Colonic mucosa (tissue), 4 donors: Measurements from ENCODE around the gene CYP11A1. TPM values are rescaled to one million over a fixed set of nuclear protein-coding genes. Genes with fewer than 3 reads are reported as not detected.

Experiments
- DNase-seq: peaks from one replicate; pipeline ENCODE4 v3.0.0-alpha.2; 2020
- H3K27ac ChIP-seq: fragments of 200-600 bp; one replicate; pipeline ENCODE4 v1.8.0; 2021
- H3K27me3 ChIP-seq: fragments of 200-600 bp; one replicate; pipeline ENCODE4 v1.8.0; 2021
- H3K36me3 ChIP-seq: fragments of 200-600 bp; one replicate; pipeline ENCODE4 v1.8.0; 2021
- H3K4me1 ChIP-seq: fragments of 200-600 bp; one replicate; pipeline ENCODE4 v1.8.0; 2021; ENCODE audit warnings: mild to moderate bottlenecking
- H3K4me3 ChIP-seq: fragments of 200-600 bp; one replicate; pipeline ENCODE4 v1.8.0; 2021
- H3K9ac ChIP-seq, 2 donors: one replicate each; pipeline ENCODE4 v1.7.0; 2013; ENCODE audit warnings: control low read depth in 2 of 2, low read depth in 2 of 2, low read length in 2 of 2
- H3K9me3 ChIP-seq: fragments of 200-600 bp; one replicate; pipeline ENCODE4 v1.8.0; 2021
- intact Hi-C: fragments of 100-400 bp; cut with DNase I; formaldehyde crosslinking; loops from one replicate; pipeline ENCODE4 v1.14.1; 2022
- microRNA-seq: library from miRNA; unstranded; fragments of <30 nt; microRNA quantifications from one replicate; pipeline ENCODE4, GENCODE V29; 2019
- total RNA-seq, 2 donors: library from RNA; stranded (reverse); fragmentation: NEBNext Ultra II Directional in 1 of 2; extraction: Animal tissue kit (Norgen Biotek cat#: 25700) in 1 of 2; gene quantifications; one replicate each; pipeline ENCODE4 v1.2.1, GENCODE V29; 2021
- TF ChIP-seq, protein P1 (sequence below): fragments of 200-600 bp; IDR thresholded peaks from one replicate; pipeline ENCODE4 v1.8.0; 2022; ENCODE audit warnings: antibody characterized with exemption, mild to moderate bottlenecking
- donor health status: healthy.
- donor health status: DM: no; HTN: no; CAD: no.
- donor health status: DM: no; HTN: no; CAD: no.

The CYP11A1 gene
- total RNA-seq, 2 donors from 2014 or later = 1.3 TPM; not detected in 1

- Histone ChIP-seq H3K4me3 (no peak overlapping the region), H3K27ac (no peak overlapping the region), H3K9me3 (no peaks in the 10 kb centered on the region), H3K36me3 (no peaks in the 10 kb centered on the region), H3K9ac (no peak overlapping the region), H3K27me3 (no peaks in the 10 kb centered on the region), H3K4me1 (no peaks in the 10 kb centered on the region)
- intact Hi-C loops = no loop called here
- DNase-seq = peak; percentile 72
- TF ChIP-seq, protein P1, sequence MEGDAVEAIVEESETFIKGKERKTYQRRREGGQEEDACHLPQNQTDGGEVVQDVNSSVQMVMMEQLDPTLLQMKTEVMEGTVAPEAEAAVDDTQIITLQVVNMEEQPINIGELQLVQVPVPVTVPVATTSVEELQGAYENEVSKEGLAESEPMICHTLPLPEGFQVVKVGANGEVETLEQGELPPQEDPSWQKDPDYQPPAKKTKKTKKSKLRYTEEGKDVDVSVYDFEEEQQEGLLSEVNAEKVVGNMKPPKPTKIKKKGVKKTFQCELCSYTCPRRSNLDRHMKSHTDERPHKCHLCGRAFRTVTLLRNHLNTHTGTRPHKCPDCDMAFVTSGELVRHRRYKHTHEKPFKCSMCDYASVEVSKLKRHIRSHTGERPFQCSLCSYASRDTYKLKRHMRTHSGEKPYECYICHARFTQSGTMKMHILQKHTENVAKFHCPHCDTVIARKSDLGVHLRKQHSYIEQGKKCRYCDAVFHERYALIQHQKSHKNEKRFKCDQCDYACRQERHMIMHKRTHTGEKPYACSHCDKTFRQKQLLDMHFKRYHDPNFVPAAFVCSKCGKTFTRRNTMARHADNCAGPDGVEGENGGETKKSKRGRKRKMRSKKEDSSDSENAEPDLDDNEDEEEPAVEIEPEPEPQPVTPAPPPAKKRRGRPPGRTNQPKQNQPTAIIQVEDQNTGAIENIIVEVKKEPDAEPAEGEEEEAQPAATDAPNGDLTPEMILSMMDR = no peak
Observed at GRCh38 chr15:74291101-74292071, 76.1 kb downstream of the CYP11A1 start.

DNA sequence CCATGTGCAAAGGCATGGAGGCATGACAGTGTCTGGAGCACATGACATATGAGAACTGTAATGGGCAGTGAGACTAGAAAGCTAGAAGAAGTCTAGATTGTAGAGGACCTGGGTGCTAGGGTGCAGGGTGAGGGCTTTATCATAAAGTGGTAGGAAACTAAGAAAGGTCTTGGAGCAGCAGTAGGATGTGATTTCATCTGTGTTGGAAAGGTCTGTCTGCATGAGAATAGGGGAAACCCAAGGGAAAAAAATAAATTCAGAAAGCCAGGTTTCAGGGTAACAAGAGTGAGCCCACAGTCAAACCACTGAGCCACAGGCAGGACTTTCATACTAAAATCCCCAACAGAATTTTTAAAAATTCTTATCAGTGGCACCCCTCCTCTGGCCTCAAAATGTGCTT lies 76.8 kb downstream of the CYP11A1 start:
- no peak overlapping the region for H3K4me3 ChIP-seq
- no peak overlapping the region for H3K27ac ChIP-seq
- H3K36me3 ChIP-seq = no peaks in the 10 kb centered on the region
- H3K9ac ChIP-seq = no peak overlapping the region
- intact Hi-C loops = no loop called here
- TF ChIP-seq, protein P1 = no peak
- DNase-seq = no peak
- H3K4me1 ChIP-seq = no peaks in the 10 kb centered on the region
- no peaks in the 10 kb centered on the region for H3K27me3 ChIP-seq
- H3K9me3 ChIP-seq = no peaks in the 10 kb centered on the region

DNA sequence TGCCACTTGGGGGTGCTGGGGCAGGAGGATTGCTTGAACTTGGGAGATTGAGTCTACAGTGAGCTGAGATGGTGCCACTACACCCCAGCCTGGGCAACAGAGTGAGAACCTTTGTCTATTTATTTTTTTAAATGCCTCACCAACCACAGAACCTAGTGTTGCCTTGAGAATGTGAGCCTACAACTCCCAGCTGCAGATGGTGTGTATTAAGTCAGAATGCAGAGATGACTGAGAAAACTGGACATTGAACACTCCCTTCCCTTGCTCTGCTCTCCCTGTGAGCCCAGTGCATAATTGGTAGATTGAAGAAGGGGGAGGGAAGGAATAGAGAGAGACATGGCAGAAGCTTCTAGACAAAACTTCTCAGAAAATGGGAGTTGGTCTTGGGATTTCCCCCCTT lies 77.8 kb downstream of the CYP11A1 start:
- DNase-seq = no peak
- H3K36me3 ChIP-seq = no peaks in the 10 kb centered on the region
- TF ChIP-seq, protein P1 = no peak
- H3K27me3 ChIP-seq = no peaks in the 10 kb centered on the region
- no peak overlapping the region for H3K4me3 ChIP-seq
- H3K9me3 ChIP-seq = no peaks in the 10 kb centered on the region
- no peaks in the 10 kb centered on the region for H3K4me1 ChIP-seq
- H3K9ac ChIP-seq = no peak overlapping the region
- no peak overlapping the region for H3K27ac ChIP-seq
- intact Hi-C loops = no loop called here

Small RNA genes within 50 kb of the gene (microRNA-seq; reads per million reads assigned to microRNA genes)
- gene MIR6881 = not detected

Other genes starting within 250 kb of the CYP11A1 start
- gene ISLR2, start 237.1 kb downstream of the CYP11A1 start, total RNA-seq = under 1 TPM; 0.27 TPM
- 1 to 10 TPM; 3.6 to 8.5 TPM for gene ISLR, start 193.9 kb downstream of the CYP11A1 start, total RNA-seq
- not detected for gene STRA6, start 164.9 kb downstream of the CYP11A1 start, total RNA-seq
- gene CCDC33, start 131.3 kb downstream of the CYP11A1 start, total RNA-seq = under 1 TPM; 0.10 to 0.21 TPM
- 1 to 10 TPM; 1.8 to 2.0 TPM for gene SEMA7A, start 66.3 kb upstream of the CYP11A1 start, total RNA-seq
- 10 to 100 TPM; 32.2 to 43.8 TPM for gene UBL7, start 93.5 kb upstream of the CYP11A1 start, total RNA-seq
- gene ARID3B, start 173.6 kb upstream of the CYP11A1 start, total RNA-seq = 1 to 10 TPM; 8.8 to 9.5 TPM
- 10 to 100 TPM; 83.5 to 88.9 TPM for gene CLK3, start 248.2 kb upstream of the CYP11A1 start, total RNA-seq